Transverse colon (tissue), 4 donors: ENCODE data around the gene ZNF652. TPM values are rescaled to one million over a fixed set of nuclear protein-coding genes. Genes with fewer than 3 reads are reported as not detected.

Experiments
- DNase-seq: peaks from one replicate; pipeline ENCODE4 v3.0.0-alpha.2; 2019
- H3K27ac ChIP-seq, 4 donors: fragments of 200-600 bp; sonication (generic); 2 replicates each; pipeline ENCODE4 v1.5.1; 2016 to 2018; ENCODE audit warnings: inconsistent platforms in 4 of 4
- H3K27me3 ChIP-seq: fragments of 200-600 bp; sonication (generic); 2 replicates; pipeline ENCODE4 v1.5.1; 2017; ENCODE audit warnings: inconsistent platforms
- H3K36me3 ChIP-seq, 4 donors: fragments of 200-600 bp; sonication (generic); 2 replicates each; pipeline ENCODE4 v1.5.1; 2017 to 2019; ENCODE audit warnings: inconsistent platforms in 4 of 4
- H3K4me1 ChIP-seq, 4 donors: fragments of 200-600 bp; sonication (generic); 2 replicates each; pipeline ENCODE4 v1.5.1; 2017 to 2020; ENCODE audit warnings: inconsistent platforms in 4 of 4
- H3K4me3 ChIP-seq, 4 donors: fragments of 200-600 bp; sonication (generic); 1 replicate in 1 of 4; 2 replicates in 3 of 4; pipeline versions ENCODE4 v1.5.1 to v1.6.1; 2017 to 2019; ENCODE audit warnings: inconsistent platforms in 4 of 4
- H3K9me3 ChIP-seq, 2 donors: fragments of 200-600 bp; sonication (generic); 2 replicates each; pipeline ENCODE4 v1.5.1; 2017 to 2019; ENCODE audit warnings: inconsistent platforms in 2 of 2
- CTCF ChIP-seq, 5 experiments: fragments of 200-600 bp in 3 of 5; fragments of 450-650 bp in 2 of 5; sonication (generic) in 3 of 5; IDR thresholded peaks; 1 replicate in 2 of 5; 2 replicates in 3 of 5; pipeline ENCODE4 v1.5.1; 2016 to 2017; ENCODE audit warnings: antibody characterized with exemption in 5 of 5, inconsistent platforms in 3 of 5, mild to moderate bottlenecking in 2 of 5, moderate library complexity in 1 of 5
- EP300 ChIP-seq: sonication (generic); formaldehyde crosslinking; IDR thresholded peaks from one replicate; pipeline ENCODE4 v1.6.1; 2017; ENCODE audit warnings: antibody characterized with exemption, low read depth
- POLR2A ChIP-seq: fragments of 450-650 bp; IDR thresholded peaks from one replicate; pipeline ENCODE4 v1.6.1; 2016; ENCODE audit warnings: antibody characterized with exemption, mild to moderate bottlenecking, moderate library complexity
- POLR2AphosphoS5 ChIP-seq, 3 donors: sonication (generic); formaldehyde crosslinking; IDR thresholded peaks; one replicate each; pipeline ENCODE4 v1.6.1; 2016; ENCODE audit warnings: antibody characterized with exemption in 3 of 3
- WGBS, 2 donors: methylation state at CpG; one replicate each; pipeline ENCODE4 v1.1.5; 2018; ENCODE audit warnings: low coverage in 1 of 2; 5-methylcytosine and 5-hydroxymethylcytosine counted together
- in situ Hi-C, 4 donors: fragments of 200-750 bp; cut with MboI; loops; one replicate each; pipeline versions ENCODE4 v1.15.0 to v1.15.1; 2017; ENCODE audit warnings: low sequenced_read_pairs in 3 of 4, low pct_ligation_motif_present in 1 of 4, low pct_unique_long_range_greater_than_20kb in 1 of 4
- intact Hi-C: fragments of 100-400 bp; cut with DNase I; formaldehyde crosslinking; loops from one replicate; pipeline ENCODE4 v1.15.1; 2023; ENCODE audit warnings: low total_unique reads
- total RNA-seq, 4 donors: library from RNA; depleted of rRNA; stranded (reverse); fragments of >200 nt; gene quantifications; one replicate each; pipeline ENCODE4 v1.1.0, GENCODE V29; 2016

The ZNF652 gene
- total RNA-seq, 4 donors from 2014 or later: 25.8 to 55.6 (median 50.2) TPM

GRCh38 chr17:49379926-49380325, 17.9 kb upstream of the ZNF652 start:
- no peak for DNase-seq
- H3K36me3 ChIP-seq: no peaks in the 10 kb centered on the region
- intact Hi-C loops (loop anchor here (2.0 kb wide), 1 partner anchor 23 kb away; no protein-coding TSS in a partner anchor), in situ Hi-C loops (loop anchor here in 1 of 4 donors (10.0 kb wide), 1 partner anchor 65 kb away; no protein-coding TSS in a partner anchor)
- H3K27ac ChIP-seq: no peak overlapping the region
- TF ChIP-seq CTCF (IDR thresholded peaks at IDR 0.05) (no peak), POLR2A (no peak), POLR2AphosphoS5 (IDR thresholded peaks at IDR 0.05) (no peak), EP300 (no peak)
- H3K27me3 ChIP-seq: no peaks in the 10 kb centered on the region
- 40 to 63% methylated on average over 1 to 4 of the region's 4 CpGs for WGBS, 2 donors
- H3K9me3 ChIP-seq: no peaks in the 10 kb centered on the region
- H3K4me1 ChIP-seq: no peaks in the 10 kb centered on the region
- H3K4me3 ChIP-seq: no peak overlapping the region

GRCh38 chr17:49378311-49378710, 16.3 kb upstream of the ZNF652 start:
- no peaks in the 10 kb centered on the region for H3K27me3 ChIP-seq
- WGBS, 2 donors: 60 to 94% methylated on average over 1 to 5 of the region's 5 CpGs
- H3K4me1 ChIP-seq: no peaks in the 10 kb centered on the region
- no peaks in the 10 kb centered on the region for H3K9me3 ChIP-seq
- TF ChIP-seq EP300: no peak
- TF ChIP-seq POLR2AphosphoS5 (IDR thresholded peaks at IDR 0.05): no peak
- no peak for TF ChIP-seq CTCF (IDR thresholded peaks at IDR 0.05)
- TF ChIP-seq POLR2A: no peak
- in situ Hi-C loops: no loop called here
- no peak for DNase-seq
- no peaks in the 10 kb centered on the region for H3K36me3 ChIP-seq
- H3K4me3 ChIP-seq: no peak overlapping the region
- intact Hi-C loops: loop anchor here (2.0 kb wide), 1 partner anchor 22 kb away; no protein-coding TSS in a partner anchor
- H3K27ac ChIP-seq: no peak overlapping the region

GRCh38 chr17:49375544-49375943, 13.5 kb upstream of the ZNF652 start:
- Histone ChIP-seq H3K4me3 (no peak overlapping the region), H3K36me3 (no peaks in the 10 kb centered on the region), H3K27ac (no peak overlapping the region), H3K27me3 (no peaks in the 10 kb centered on the region), H3K9me3 (no peaks in the 10 kb centered on the region), H3K4me1 (no peaks in the 10 kb centered on the region)
- in situ Hi-C loops (no loop called here), intact Hi-C loops (no loop called here)
- no peak for DNase-seq
- WGBS, 2 donors: 96 to 100% methylated on average over 1 of the region's 1 CpG
- TF ChIP-seq EP300 (no peak), CTCF (IDR thresholded peaks at IDR 0.05) (no peak), POLR2AphosphoS5 (IDR thresholded peaks at IDR 0.05) (no peak)

DNA sequence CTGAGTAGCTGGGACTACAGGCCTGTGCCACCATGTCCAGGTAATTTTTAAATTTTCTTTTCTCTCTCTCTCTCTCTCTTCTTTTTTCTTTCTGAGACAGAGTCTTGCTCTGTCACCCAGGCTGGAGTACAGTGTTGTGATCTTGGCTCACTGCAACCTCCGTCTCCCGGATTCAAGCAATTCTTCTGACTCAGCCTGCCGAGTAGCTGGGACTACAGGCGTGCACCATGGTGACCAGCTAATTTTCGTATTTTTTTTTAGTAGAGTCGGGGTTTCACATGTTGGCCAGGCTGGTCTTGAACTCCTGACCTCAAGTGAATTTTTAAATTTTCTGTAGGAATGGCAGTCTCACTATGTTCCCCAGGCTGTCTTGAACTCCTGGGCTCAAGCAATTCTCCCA, 11.1 kb upstream of the ZNF652 start:
- in situ Hi-C loops: no loop called here
- TF ChIP-seq EP300: no peak
- no peak for TF ChIP-seq CTCF (IDR thresholded peaks at IDR 0.05)
- TF ChIP-seq POLR2A: no peak
- no peak for TF ChIP-seq POLR2AphosphoS5 (IDR thresholded peaks at IDR 0.05)
- Histone ChIP-seq H3K9me3 (no peaks in the 10 kb centered on the region), H3K27ac (no peak overlapping the region), H3K36me3 (no peaks in the 10 kb centered on the region), H3K4me3 (no peak overlapping the region), H3K4me1 (no peaks in the 10 kb centered on the region), H3K27me3 (no peaks in the 10 kb centered on the region)
- intact Hi-C loops: no loop called here
- DNase-seq: no peak
- 79% methylated on average over 6 of the region's 6 CpGs; no CpG with 5 or more reads in 1 of the 2 donors for WGBS, 2 donors
